ENCODE data around the gene SMAD7. TPM values are rescaled to one million over a fixed set of nuclear protein-coding genes. Genes with fewer than 3 reads are reported as not detected.

Gene SMAD7
- total RNA-seq, 6 experiments from 2014 or later: 29.6 to 35.8 (median 30.7) TPM

DNA sequence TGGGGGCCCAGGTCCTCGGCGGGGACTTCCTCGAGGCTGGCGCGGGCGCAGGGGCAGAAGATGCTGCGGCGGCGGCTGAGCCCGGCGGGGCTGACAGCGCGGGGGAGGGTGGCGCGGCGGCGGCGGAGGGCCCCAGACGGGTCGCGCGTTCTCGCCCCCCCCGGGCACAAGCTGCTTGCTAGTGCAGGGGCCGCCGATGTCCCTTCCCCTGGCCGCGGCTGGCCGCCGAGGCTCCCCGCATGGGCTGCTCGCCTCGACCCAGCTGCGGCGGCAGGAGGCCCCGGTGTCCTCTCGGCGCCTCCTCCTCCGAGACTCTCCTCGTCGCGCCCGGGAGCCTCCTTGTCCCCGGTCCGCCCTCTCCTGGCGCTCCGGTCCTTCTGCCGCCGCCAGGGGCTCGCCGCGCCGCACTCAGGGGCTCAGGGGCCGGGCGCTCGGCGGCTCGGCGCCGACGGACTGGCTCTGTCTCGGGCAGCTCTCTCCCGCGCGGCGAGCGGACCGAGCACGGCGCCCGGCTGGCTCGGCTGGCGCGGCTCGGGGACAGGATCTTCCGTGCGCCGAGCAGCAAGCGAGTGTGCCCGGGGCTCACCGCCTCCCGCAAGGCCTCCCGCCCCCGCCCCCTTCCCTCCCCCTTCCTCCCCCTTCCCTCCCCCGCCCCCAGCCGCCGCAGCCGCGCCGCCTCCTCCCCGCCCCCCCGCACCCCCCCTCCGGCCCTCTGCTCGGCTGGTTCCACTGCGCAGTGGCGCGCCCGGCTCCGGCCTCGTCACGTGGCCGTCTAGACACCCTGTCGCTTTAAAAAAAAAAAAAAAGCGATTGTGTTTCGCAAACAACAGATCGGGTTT, 902 bp upstream of the SMAD7 start:
- peaks cover 14% of the 10 kb centered on the region for H3K27me3 Mint-ChIP-seq (ENCODE audit: insufficient read depth)
- TF ChIP-seq, protein P1, sequence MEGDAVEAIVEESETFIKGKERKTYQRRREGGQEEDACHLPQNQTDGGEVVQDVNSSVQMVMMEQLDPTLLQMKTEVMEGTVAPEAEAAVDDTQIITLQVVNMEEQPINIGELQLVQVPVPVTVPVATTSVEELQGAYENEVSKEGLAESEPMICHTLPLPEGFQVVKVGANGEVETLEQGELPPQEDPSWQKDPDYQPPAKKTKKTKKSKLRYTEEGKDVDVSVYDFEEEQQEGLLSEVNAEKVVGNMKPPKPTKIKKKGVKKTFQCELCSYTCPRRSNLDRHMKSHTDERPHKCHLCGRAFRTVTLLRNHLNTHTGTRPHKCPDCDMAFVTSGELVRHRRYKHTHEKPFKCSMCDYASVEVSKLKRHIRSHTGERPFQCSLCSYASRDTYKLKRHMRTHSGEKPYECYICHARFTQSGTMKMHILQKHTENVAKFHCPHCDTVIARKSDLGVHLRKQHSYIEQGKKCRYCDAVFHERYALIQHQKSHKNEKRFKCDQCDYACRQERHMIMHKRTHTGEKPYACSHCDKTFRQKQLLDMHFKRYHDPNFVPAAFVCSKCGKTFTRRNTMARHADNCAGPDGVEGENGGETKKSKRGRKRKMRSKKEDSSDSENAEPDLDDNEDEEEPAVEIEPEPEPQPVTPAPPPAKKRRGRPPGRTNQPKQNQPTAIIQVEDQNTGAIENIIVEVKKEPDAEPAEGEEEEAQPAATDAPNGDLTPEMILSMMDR (IDR thresholded peaks at IDR 0.05): peak; percentile 61
- peak overlapping the region; percentile 94 for H3K27ac Mint-ChIP-seq
- H3K9me3 Mint-ChIP-seq: peaks cover 4% of the 10 kb centered on the region; the same call in 1 of the 2 replicates
- peaks cover 34% of the 10 kb centered on the region for H3K36me3 Mint-ChIP-seq (ENCODE audit: low read depth)
- H3K4me3 Mint-ChIP-seq: peak overlapping the region; percentile 96
- H3K4me1 Mint-ChIP-seq (ENCODE audit: low read depth): peaks cover 49% of the 10 kb centered on the region
- DNase-seq: peak; percentile 76

DNA sequence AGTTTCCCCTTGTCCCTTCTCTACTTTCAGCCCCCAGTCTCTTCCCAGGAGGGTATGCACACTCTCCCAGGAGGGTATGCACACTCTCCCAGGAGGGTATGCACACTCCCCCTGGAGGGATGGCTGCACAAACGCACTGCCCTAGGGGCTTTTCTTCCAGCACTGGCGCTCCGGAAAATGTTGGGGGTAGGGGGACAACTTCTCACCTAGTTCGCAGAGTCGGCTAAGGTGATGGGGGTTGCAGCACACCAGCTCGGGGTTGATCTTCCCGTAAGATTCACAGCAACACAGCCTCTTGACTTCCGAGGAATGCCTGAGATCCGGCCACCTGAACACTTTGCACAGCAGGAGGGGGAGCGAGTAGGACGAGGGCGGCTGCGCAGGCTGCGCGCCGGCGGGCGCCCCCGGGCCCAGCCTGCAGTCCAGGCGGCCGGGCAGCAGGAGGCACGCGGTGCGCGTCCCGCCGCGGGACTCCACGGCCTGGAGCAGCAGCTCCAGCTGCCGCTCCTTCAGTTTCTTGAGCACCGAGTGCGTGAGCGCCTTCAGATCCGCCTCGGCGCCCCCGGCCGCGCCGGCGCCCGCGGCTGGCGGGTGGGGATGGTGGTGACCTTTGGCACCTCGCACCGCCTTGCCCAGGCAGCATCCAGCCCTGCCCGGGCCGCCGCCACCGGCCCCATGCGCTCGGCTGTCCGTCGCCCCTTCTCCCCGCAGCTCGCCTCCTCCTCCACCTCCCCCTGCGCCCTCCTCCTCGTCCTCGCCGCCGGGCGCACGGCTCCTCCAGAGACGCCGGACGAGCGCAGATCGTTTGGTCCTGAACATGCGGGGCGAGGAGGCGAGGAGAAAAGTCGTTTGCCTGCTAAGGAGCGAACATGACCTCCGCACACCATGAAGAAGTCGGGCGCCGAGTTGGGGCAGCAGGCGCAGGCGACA, 894 bp downstream of the SMAD7 start:
- TF ChIP-seq, protein P1 (IDR thresholded peaks at IDR 0.05): peak; percentile 60
- Mint-ChIP-seq H3K27me3 (ENCODE audit: insufficient read depth) (peaks cover 11% of the 10 kb centered on the region), H3K4me3 (peak overlapping the region; percentile 100), H3K27ac (peak overlapping the region; percentile 91), H3K9me3 (peaks cover 4% of the 10 kb centered on the region; the same call in 1 of the 2 replicates), H3K4me1 (ENCODE audit: low read depth) (peaks cover 49% of the 10 kb centered on the region), H3K36me3 (ENCODE audit: low read depth) (peaks cover 48% of the 10 kb centered on the region)
- DNase-seq: no peak

DNA sequence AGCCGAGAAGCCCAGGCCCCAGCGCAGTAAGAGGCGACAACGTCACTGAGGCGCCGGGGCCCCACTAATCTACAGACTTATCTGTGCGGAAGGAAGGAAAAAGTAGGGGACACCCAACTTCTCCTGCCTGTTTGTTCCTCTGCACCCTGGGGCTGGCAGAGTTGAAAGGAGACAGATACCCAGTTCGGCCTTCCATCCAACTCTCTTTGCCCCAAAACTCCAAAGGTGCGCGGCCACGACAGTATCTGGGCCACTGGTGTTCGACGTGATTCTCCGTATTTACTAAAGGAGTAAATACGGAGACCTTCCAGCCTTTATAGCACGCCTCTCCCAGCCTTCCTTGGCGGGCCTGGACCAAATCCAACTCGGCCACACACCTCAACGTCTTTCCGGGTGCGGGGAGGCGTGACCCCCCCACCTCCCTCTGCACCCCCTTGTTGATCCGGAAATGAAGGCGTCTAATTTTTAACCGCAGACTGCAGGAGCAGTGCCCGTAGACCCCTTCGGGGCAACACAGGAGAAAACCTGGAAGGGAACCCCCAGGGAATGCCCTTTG, 1.6 kb downstream of the SMAD7 start:
- peaks cover 4% of the 10 kb centered on the region; the same call in 1 of the 2 replicates for H3K9me3 Mint-ChIP-seq
- H3K36me3 Mint-ChIP-seq (ENCODE audit: low read depth): peaks cover 55% of the 10 kb centered on the region
- peaks cover 49% of the 10 kb centered on the region for H3K4me1 Mint-ChIP-seq (ENCODE audit: low read depth)
- peak overlapping the region; percentile 100 for H3K4me3 Mint-ChIP-seq
- peaks cover 11% of the 10 kb centered on the region for H3K27me3 Mint-ChIP-seq (ENCODE audit: insufficient read depth)
- DNase-seq: no peak
- peak overlapping the region; percentile 91 for H3K27ac Mint-ChIP-seq
- TF ChIP-seq, protein P1 (IDR thresholded peaks at IDR 0.05): no peak

DNA sequence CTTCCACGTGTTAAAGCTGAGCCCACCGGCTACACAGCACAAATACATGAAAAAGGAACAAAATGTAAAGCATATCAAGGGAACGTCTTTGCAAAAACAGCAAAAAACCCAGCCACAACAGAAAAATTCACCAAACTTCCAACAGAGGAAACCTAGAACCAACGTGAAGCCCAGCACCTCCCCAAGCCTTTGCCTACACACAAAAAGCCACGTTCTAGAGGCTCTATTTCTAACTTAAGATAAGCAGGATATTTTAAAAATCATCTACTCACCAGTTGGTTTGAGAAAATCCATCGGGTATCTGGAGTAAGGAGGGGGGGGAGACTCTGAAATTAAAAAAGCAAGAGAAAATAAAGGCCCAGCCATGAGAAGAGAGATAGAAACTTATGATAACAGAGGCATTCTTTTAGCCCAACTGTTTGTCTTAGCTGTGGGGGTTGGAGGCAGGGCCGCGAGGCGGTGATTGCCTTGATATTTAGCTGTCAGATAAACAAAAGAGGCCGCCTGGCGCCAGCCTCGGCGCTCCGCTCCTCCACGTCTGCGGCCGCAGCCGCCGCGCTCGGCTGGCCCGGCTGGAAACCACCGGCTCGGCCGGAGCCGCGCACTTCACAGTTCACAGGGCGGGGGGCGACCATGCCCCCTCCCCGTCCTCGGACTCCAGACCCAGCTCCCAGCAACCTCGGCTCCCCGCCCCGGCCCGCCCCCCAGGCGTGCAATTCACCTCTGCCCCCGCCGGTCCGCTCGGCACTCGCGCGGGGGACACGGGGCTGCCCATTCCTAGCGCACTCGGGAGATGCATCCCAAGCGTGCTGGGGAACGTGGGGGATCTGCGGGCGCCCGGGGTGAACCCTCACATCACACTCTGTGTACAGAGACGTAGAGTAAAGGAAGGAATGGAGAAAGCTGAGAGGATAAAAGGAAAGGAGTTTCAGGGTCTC, 2.4 kb downstream of the SMAD7 start:
- TF ChIP-seq, protein P1 (IDR thresholded peaks at IDR 0.05): no peak
- peaks cover 16% of the 10 kb centered on the region for H3K27me3 Mint-ChIP-seq (ENCODE audit: insufficient read depth)
- peaks cover 63% of the 10 kb centered on the region for H3K36me3 Mint-ChIP-seq (ENCODE audit: low read depth)
- H3K4me3 Mint-ChIP-seq: peak overlapping the region; percentile 100
- H3K27ac Mint-ChIP-seq: peak overlapping the region; percentile 91
- peak; percentile 74 for DNase-seq
- peaks cover 4% of the 10 kb centered on the region; the same call in 1 of the 2 replicates for H3K9me3 Mint-ChIP-seq
- H3K4me1 Mint-ChIP-seq (ENCODE audit: low read depth): peaks cover 53% of the 10 kb centered on the region
